NCI-H1436 treated with DMSO at 0.1 percent for 48 hours (cell line): ENCODE data around the gene CXCR2.
"Not testable (repeated sequence)": the region's sequence is repeated elsewhere in the genome, so short reads cannot be mapped to it uniquely, and the experiment has no call there.

Source experiments
- DNase-seq: peaks from one replicate; lab custom pipeline; 2025; lab: John Stamatoyannopoulos, UW

The CXCR2 gene

DNA sequence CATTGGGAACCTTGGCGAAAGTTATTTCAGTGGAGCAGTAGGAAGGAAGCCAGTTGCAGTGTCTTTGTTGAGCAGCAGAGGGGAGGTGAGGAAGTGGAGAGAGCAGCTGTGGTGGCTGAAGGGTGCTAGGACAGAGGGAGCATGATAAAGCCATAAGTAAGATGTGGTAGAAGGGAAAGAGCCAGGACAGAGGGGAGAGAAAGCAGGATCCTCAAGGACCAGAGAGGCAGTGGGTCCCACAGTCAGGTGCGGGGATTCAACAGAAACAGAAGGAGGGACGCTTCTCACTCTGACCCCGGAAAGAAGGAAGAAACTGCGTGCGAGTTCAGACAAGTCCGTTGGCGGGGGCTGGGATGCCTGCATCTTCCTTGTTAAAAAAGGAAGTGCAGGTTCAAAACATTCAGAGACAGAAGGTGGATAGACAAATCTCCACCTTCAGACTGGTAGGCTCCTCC is at the start of gene CXCR2:
Gene CXCR2 (plus strand): TSS at position 403 of the 455 bp plus-strand sequence. CDS start 8,774 bp downstream, outside the sequence.
- DNase-seq: no peak

DNA sequence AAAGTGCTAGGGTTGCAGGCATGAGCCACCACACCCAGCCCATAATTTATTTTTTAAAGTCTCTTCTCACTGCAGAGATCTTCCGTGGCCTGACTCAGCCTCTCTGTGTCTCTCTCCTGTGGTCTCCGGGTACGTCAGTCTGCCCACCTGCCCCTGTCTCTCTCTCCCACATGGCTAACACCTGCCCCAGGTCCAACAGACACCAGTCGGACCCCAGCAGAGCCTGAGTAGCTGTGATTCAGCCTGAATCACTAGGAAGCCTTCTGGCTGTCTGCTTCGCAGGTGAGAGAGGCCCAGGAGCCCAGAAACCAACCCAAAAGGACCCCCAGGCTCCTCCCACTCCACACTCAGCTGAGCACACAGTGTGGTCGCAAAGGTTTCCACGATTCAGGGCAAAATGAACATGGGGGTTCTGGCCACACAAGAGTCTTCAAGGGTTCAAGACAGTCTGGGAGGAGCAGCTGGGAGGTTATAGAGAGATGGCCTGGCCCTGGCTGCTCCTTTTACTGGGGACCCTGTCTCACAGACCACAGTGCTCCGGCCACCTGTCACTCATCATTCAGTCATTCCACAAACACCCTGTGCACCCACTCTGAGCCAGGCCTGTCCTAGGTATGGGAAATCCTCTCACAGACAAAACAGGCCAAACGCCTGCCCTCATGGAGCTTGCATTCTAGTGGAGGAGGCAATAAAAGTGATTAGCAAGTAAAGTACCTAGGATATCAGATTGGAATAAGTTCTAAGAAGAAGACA is 48.2 kb upstream of the CXCR2 start:
- DNase-seq: no peak

DNA sequence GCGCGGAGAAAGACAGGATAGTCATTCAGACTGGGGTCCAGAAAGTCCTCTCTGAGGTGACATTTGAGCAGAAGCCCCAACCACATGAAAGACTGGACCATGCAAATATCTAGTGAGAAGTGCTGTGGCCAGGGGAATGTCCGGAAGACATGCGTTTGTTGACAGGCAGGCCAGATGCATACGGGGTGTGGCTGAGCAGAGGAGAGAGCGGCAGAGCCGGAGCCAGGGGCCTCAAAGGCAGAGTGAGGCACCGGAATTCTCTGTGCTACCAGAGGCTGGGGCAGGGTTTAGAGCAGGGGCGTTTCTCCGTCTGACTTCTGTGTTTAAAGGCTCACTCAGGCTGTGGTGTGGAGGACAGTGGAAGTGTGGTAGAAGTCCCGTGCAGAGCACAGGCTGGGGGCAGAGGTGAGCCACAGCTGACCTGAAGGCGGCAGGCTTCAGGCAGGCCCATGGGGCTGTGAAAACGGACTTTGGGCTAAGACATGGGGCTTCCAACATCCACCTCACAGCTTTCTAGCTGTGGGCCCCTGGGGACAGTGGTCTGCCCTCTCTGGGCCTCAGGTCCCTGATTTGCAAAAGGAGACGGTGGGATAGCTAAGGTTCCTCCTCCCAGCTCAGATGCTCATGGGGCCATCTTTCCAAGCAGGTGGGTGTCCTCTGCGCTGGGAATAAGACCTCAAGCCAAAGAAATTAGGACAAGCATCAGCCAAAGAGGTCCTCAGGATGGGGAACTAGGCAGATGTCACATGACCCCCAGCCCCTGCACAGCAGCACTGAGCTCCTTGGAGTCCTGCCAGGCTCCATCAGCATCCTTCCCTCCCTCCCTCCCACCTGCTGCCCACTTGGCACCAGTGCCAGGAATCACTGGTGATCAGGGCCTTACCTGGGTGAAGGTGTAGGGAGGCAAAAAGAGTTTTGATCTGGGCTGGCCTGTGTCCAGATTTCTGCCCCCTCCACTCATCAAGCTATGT is 45.6 kb upstream of the CXCR2 start:
- no peak for DNase-seq

DNA sequence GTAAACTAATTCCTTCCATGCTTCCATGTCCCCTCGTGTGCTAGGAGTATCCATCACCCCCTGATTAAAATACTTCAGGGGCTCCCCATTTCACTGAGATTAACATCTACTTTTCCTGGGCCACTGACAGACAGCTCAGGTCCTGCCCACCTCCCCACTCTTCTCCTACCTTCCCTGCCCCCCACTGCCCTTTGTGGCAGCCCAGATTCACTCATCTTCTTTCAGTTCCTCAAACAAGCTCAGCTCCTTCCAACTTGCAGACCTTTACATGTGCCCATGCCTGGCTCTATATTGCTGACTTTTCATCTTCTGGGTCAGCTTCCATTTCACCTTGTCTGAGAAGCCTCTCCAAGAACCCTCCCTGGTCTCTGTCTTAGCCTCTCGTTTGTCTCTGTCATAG is 44.8 kb upstream of the CXCR2 start:
- DNase-seq: no peak

DNA sequence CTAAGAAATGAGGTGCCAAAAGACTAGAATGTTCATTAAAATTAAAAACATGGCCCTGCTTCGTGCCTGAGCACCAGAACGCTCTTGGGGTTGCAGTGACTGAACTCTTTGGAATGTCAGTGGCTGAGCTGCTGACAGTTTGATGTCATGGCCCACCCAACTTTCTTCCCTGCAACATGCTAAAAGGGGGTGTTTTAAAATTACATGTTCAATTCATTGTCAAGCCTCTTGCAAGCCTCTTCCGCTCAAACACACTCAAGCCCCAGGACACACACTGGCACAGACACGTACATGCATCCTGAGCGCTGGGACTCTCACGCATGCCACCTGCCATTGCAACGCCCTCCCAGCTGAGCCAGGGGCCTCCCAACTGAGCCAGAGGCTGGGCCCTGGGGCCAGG is 44.1 kb upstream of the CXCR2 start:
- no peak for DNase-seq

DNA sequence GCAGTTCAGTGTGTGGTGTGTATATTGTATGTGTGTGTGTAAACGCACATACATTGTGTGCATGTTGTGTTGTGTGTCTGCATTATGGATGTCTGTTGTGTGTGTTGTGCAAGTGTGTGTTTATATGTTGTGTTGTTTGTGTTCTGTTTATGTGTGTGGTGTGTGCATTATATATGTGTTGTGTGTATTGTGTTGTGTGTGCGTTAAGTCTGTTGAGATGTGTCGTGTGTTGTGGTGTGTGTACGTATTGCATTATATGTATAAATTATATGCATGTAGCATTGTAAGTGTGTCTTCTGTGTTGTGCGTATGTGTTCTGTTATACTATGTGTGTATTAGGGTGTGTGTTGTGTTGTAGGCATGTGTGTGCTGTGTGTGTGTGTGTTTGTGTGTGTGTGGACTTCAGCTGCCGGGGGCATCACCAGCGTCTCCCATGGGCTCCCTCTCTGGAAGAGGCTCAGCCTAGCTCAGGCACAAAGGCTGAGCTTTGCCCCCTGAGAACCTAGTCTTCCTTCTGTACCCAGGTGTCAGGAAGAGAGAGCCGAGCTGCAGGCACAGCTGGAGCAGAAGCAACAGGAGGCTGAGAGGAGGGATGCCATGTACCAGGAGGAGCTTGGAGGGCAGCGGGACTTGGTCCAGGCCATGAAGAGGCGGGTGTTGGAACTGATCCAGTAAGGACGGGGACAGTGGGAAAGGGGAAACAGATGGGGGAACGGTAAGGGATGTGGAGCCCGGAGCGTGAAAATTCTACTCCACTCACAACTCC is 43.1 kb upstream of the CXCR2 start:
- DNase-seq: no peak

DNA sequence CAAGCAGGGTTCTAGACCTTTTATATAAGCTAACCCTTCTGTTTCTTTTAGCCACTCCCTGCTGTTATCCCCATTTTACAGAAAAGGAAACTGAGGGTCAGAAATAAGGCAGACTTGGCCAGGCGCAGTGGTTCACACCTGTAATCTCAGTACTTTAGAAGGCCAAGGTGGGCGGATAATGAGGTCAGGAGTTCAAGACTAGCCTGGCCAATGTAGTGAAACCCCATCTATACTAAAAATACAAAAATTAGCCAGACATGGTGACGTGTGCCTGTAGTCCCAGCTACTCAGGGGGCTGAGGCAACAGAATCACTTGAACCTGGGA is 42.5 kb upstream of the CXCR2 start:
- no peak for DNase-seq

DNA sequence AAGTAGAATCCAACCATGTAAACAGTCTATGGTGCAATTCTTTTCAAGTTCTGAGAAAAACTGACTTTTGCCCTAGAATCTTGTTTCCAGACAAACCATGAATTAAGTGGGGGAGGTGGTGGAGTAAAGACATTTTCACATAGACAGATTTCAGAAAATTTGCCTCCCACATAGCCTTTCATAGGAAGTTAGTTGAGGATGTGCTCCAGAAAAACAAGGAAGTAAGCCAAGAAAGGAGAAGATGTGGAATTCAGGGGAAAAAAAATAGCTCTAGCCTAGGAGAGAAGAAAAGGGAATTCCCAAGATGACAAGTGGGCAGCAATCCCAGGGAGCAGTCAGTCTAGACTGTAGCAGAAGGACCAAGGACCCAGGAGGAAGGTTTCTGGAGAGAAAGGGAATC is 39.4 kb upstream of the CXCR2 start:
- DNase-seq: no peak

DNA sequence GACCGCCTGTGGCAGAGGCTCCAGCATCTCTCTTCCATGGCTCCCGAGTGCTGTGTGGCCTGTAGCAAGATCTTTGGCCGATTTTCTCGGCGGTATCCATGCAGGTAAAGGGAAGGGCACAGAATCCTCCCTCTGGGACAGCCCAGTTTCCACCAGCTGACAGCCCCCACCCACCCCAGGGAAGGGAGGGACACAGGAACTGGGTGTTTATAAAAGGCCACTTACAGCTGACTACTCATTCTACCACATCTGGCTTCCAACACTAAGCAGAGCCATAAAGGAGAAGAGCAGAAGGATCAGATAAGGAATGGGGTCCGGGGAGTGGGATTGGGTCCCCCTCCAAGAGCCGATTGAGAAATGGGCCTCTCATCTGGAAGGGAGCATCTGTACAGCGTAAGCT is 36.6 kb upstream of the CXCR2 start:
- DNase-seq: no peak

DNA sequence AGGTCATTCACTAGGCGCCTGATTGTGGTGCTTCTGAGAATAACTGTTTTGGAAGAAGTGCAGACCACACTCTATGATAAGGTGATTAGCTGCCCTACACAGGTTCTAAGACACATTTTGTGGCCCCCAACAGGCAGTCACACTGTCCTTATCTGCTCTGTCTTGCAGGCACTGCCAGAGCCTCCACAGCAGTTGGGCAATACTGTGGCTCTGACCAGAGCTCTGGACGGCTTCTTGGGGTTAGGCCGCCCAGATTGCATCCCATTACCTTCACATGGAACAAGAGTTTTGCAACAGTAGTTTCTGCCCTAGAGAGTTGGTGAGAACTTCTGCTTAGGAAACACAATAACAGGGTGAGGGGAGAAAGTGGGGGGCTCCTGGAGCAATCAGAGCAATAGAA is 34.1 kb upstream of the CXCR2 start:
- DNase-seq: no peak

DNA sequence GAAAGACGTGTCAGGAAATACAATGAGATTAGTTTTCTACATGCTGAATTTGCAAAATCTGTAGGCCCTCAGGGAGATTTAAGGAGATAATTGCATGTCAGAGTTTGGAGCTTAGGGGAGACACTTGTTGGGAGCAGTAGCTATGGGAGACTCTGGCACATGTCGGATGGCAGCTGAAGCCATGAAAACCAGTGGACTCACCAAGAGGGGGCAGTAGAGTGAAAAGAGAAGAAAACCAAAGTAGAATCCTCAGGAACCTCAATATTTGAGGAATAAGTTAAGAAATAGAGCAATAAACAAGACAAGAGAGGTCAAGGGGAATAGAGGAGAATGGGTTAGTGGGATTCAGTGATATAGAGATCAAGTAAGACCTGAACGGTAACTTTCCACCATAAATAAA is 31.9 kb upstream of the CXCR2 start:
- no peak for DNase-seq

DNA sequence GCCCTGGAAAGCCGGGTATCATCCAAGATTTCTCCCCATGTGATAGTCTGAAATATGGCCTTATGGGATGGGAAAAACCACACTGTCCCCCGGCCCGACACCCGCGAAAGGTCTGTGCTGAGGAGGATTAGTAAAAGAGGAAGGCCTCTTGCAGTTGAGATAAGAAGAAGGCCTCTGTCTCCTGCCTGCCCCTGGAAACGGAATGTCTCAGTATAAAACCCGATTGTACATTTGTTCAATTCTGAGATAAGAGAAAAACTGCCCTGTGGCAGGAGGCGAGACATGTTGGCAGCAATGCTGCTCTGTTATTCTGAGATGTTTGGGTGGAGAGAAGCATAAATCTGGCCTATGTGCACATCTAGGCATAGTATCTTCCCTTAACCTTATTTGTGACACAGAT is 30.0 kb upstream of the CXCR2 start:
- DNase-seq: no peak

DNA sequence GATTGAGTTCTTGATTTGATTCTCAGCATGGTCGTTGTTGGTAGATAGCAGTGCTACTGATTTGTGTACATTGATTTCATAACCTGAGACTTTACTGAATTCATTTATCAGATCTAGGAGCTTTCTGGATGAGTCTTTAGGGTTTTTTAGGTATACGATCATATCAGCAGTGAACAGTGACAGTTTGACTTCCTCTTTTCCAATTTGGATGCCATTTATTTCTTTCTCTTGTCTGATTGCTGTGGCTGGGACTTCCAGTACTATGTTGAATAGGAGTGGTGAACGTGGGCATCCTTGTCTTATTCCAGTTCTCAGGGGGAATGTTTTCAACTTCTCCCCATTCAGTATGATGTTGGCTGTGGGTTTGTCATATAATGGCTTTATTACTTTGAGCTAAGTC is 27.9 kb upstream of the CXCR2 start:
- DNase-seq: no peak

DNA sequence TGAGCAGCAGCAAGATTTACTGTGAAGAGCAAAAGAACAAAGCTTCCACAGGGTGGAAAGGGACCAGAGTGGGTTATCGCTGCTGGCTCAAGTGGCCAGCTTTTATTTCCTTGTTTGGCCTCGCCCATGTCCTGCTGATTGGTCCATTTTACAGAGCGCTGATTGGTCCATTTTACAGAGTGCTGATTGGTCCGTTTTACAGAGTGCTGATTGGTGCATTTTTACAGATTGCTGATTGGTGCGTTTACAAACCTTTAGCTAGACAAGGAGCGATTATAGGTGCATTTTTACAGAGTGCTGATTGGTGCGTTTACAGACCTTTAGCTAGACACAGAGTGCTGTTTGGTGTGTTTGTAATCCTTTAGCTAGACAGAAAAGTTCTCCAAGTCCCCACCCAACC is 17.0 kb upstream of the CXCR2 start:
- not testable (repeated sequence) for DNase-seq

DNA sequence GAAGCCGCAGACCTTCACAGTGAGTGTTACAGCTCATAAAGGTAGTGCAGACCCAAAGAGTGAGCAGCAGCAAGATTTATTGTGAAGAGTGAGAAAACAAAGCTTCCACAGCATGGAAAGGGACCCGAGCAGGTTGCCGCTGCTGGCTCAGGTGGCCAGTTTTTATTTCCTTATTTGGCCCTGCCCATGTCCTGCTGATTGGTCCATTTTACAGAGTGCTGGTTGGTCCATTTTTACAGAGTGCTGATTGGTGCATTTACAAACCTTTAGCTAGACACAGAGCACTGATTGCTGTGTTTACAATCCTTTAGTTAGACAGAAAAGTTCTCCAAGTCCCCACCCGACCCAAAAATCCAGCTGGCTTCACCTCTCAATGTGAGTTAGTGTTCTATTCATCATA is 4.0 kb upstream of the CXCR2 start:
- not testable (repeated sequence) for DNase-seq

DNA sequence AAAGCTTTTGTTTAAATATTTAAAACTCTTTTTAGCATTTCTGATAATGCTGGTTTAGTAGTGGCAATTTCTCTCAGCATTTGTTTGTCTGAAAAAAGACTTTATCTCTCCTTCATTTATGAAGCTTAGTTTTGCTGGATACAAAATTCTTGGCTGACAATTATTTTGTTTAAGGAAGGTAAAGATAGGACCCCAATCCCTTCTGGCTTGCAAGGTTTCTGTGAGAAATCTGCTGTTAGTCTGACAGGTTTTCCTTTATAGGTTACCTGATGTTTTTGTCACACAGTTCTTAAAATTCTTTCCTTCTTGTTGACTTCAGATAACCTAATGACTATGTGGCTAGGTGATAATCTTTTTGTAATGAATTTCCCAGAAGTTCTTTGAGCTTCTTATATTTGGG is 3.5 kb upstream of the CXCR2 start:
- DNase-seq: not testable (repeated sequence)

DNA sequence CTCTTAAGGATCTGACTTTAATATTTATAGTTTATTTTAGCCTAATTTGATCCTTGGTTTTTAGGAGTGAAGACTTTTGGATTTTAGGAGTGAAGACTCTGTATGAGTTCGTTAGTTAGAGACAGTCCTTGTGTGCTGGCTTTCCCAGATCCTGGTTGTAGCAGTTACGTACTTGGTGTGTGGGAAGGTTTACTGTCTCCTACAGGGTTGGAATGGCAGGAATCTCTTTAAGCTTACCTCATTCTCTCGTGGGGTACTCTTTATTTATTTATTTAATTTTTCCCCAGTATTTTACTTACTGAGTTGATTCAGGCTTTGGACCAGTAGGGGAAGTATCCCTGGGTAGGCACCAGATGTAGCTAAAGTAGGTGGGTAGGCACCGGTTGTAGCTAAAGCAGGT is 1.8 kb upstream of the CXCR2 start:
- no peak for DNase-seq

DNA sequence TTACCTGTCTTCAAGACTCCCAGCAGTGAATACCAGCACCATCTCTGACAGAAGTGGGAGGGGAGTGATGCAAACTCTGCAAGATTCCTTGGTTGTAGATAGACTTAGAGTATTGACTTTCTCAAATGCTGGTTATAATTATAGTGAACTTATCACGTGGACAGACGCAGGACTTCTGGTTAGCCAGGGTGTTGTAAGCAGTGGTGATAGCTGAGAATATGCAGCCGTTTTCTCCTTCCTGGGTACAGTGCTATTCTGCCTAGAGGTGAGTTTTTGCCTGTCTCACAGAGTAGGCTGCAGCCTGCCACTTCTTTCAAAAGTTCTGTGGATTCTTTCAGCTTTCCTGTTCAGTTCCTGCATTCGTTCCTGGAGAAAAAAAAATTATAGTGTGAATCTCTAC is 733 bp upstream of the CXCR2 start:
- no peak for DNase-seq

DNA sequence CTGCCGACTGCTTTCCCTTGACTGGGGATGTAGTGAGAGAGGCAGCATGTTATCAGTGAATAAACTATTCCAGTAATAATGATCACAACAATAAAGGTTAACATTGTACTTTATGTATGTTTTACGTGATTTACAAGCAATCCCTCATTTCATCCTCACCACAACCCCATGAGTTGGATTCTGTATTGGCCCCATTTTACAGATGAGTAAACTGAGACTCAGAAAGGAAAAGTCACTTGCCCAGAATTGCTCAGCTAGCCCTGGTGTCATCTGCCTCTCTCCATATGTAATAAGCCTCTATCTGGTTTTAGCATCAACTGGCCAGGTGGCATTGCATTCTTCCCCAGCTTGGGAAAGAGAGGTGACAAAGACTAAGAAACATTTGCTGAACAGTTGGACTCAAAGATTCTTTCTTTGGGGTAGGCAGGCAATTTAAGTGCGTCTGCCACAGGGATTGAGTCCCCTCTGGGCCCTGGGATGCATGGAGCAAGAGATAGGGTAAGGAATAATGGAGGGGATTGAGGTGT is 2.2 kb downstream of the CXCR2 start:
- DNase-seq: no peak

DNA sequence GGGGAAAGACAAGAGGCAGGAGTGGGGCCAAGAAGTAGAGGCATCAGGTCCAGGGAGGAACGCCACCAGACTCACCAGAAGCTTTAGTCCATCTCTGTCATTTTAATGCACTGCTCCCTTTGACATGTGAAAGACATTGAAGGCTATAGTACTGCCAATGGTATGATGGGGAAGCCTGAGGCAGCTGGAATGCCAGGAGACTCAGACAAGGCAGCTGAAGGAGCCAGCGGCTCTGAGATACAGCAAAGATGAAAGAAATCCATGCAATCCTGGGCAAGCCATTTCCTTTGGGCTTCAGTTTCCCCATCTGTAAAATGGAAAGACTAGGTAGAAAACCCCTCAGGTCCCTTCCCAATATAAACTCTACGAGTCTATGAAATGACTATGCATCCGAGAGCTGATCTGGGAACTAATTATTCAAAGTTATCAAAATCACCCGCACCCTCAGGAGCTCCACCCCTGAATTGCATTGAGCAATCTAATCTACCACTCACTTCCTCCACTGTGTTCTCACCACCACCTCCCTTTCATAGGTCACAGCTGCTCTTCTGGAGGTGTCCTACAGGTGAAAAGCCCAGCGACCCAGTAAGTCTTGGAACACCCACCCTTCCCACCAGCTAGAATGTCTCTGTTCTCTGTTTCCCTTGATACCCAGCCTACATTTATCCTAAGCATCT is 3.1 kb downstream of the CXCR2 start:
- no peak for DNase-seq

DNA sequence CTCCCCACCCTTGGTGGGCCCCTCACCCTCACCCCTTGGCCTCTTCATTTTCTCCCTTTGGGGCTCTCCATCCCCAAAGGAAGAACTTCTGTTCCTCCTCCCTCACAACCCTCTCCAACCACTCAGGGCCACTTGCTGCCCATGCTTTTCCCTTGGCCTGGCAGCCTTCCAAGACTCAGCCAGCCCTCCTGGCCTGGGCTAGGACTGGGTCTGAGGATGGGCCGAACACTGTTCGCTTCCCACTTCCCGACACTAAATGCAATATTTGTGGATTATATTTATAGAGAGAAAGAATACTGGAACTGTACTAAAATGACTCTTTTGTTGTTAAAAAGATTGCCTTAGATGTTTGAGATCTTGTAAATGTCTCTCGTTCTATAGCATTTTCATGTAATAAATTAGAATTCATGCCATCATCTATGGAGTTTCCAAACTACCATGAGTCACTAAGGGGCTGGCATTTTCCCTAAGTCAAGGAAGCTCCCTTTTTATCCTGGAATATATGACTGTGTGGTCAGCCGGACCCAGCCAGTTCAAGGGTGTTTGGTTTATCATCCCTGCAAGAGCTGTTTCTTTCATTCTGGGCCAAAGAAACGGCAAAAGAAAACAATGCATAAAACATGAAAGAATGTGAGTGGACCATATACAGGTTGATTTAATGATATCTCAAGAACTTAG is 3.8 kb downstream of the CXCR2 start:
- no peak for DNase-seq
